Effector memory CD8-positive, alpha-beta T cell (primary cell): ENCODE measurements around the gene SMIM22.

Experiments used
- ATAC-seq: fragments of 150-1000 bp; cut with Tn5 transposase; replicated peaks from 2 replicates; pipeline ENCODE4 v1.10.0; 2021; ENCODE audit warnings: mild to moderate bottlenecking, moderate library complexity
- DNase-seq, 3 experiments: peaks; one replicate each; pipeline ENCODE4 v3.0.0; 2021
- H3K27ac Mint-ChIP-seq, 2 donors: one replicate each; pipeline ENCODE4 v1.8.0; 2022; ENCODE audit warnings: mild to moderate bottlenecking in 2 of 2, mixed read lengths in 2 of 2, moderate library complexity in 2 of 2
- H3K27me3 Mint-ChIP-seq, 2 donors: one replicate each; pipeline ENCODE4 v1.8.0; 2022; ENCODE audit warnings: mixed read lengths in 2 of 2
- H3K36me3 Mint-ChIP-seq: one replicate; pipeline ENCODE4 v1.8.0; 2022; ENCODE audit warnings: mild to moderate bottlenecking, moderate library complexity, mixed read lengths; ENCODE audit not compliant: insufficient read depth
- H3K4me1 Mint-ChIP-seq, 2 donors: one replicate each; pipeline ENCODE4 v1.8.0; 2022; ENCODE audit warnings: low read depth in 2 of 2, mixed read lengths in 2 of 2
- H3K4me3 Mint-ChIP-seq, 2 donors: one replicate each; pipeline ENCODE4 v1.8.0; 2022; ENCODE audit warnings: mild to moderate bottlenecking in 2 of 2, mixed read lengths in 2 of 2, moderate library complexity in 2 of 2
- H3K9me3 Mint-ChIP-seq, 2 donors: one replicate each; pipeline ENCODE4 v1.8.0; 2022; ENCODE audit warnings: mixed read lengths in 2 of 2

The SMIM22 gene

GRCh38 chr16:4795828-4796572, 831 bp downstream of the SMIM22 start:
- Mint-ChIP-seq H3K36me3 (peaks cover 3% of the 10 kb centered on the region), H3K4me3 (no peak overlapping the region), H3K4me1 (peaks cover 0 to 4% of the 10 kb centered on the region in 2 donors), H3K27ac (no peak overlapping the region), H3K9me3 (no peaks in the 10 kb centered on the region), H3K27me3 (no peaks in the 10 kb centered on the region)
- ATAC-seq (no peak), DNase-seq (no peak)

DNA sequence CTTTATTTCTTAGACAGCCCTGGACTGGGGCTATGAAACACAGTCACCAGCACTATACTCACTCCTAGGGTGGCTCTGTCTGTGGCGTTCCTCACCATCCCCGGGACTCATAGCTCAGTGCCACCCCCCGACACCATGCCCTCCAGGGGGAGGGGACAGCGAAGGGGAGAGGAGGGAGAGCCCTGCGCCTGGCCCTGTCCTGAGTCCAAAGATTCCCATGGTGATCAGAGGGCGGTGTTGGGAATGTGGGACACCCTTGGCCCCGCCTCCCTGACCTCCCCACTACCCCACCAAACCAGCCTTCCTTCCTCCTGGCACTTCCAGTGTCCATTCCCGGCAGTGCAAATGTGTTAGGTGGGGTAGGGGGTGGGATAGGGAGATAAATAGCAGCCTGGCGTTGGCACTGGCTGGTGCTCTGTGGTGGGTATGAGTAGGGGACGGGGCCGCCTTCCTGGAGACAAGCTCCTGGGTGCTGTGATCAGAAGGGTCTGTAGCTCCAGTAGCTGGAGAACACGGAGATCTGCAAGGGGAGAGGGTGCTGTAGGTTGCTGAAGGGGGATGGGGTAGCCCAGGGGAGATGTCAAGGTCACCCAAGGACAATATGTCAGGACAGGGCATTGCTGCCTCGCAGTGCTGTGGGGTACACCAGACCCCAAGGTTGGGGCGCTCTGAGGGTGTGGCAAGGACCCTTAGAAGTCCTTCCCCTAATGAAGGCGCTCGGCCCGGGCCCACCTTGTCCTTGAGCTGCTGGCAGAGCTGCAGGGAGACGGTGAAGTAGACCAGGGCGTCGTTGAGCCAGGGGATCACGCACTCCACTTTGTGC, 2.0 kb downstream of the SMIM22 start:
- Mint-ChIP-seq H3K4me1 (peaks cover 0 to 9% of the 10 kb centered on the region in 2 donors), H3K36me3 (peaks cover 11% of the 10 kb centered on the region), H3K27ac (peak overlapping the region in 1 of 2 donors; percentile 75), H3K4me3 (no peak overlapping the region), H3K9me3 (no peaks in the 10 kb centered on the region), H3K27me3 (no peaks in the 10 kb centered on the region)
- ATAC-seq: no peak
- no peak for DNase-seq

DNA sequence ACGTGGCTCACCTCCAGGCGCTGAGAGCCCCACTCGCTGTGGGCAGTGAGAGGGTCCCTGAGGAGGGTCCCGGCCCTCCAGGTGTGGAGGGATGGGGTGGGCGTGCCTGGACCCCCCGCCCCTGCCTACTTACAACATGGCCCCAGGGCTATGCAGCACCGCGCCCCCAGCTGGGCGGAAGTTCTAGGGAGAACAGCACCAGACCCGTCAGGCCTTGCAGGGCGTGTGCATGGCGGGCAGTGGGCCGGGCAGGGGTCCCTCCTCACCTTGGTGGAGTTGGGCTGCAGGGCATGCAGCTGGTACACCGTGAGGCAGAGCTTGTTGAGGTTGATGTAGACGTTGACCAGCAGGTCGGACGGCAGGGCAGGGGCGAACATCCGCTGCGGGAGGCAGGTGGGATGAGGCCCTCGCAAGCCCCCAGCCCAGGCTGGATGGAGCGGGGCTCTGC, 2.7 kb downstream of the SMIM22 start:
- H3K4me3 Mint-ChIP-seq: no peak overlapping the region
- no peaks in the 10 kb centered on the region for H3K27me3 Mint-ChIP-seq
- no peak for DNase-seq
- H3K36me3 Mint-ChIP-seq: peaks cover 12% of the 10 kb centered on the region
- no peak for ATAC-seq
- H3K27ac Mint-ChIP-seq: no peak overlapping the region
- H3K9me3 Mint-ChIP-seq: no peaks in the 10 kb centered on the region
- H3K4me1 Mint-ChIP-seq: peaks cover under 1 to 9% of the 10 kb centered on the region in 2 donors

DNA sequence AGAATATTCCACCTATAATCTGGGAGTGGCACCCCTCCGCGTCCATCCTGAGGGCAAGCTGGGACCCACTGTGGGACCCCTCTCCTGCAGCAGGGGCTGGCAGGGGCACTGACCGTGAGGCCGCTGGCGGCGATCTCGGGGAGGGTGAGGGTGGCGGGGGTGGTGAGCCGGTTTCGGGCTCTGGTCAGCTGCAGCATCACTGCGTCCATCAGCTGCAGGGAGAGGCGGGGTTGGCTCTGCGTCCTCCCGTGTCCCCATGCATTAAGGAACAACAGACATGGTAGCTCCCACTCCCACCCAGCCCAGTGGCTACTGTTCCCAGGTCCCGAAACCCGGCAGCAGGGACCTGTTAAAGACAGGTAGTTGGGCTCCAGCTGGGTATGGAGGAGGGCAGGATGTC, 3.3 kb downstream of the SMIM22 start:
- peaks cover 4 to 11% of the 10 kb centered on the region in 2 donors for H3K4me1 Mint-ChIP-seq
- no peak overlapping the region for H3K4me3 Mint-ChIP-seq
- ATAC-seq (no peak), DNase-seq (no peak)
- no peaks in the 10 kb centered on the region for H3K9me3 Mint-ChIP-seq
- peaks cover 16% of the 10 kb centered on the region for H3K36me3 Mint-ChIP-seq
- H3K27ac Mint-ChIP-seq: no peak overlapping the region
- no peaks in the 10 kb centered on the region for H3K27me3 Mint-ChIP-seq

GRCh38 chr16:4799171-4799855, 4.1 kb downstream of the SMIM22 start:
- Mint-ChIP-seq H3K27ac (peak overlapping the region in 1 of 2 donors; percentile 41), H3K36me3 (peaks cover 16% of the 10 kb centered on the region), H3K9me3 (no peaks in the 10 kb centered on the region), H3K27me3 (no peaks in the 10 kb centered on the region), H3K4me1 (peaks cover 4 to 11% of the 10 kb centered on the region in 2 donors), H3K4me3 (no peak overlapping the region)
- no peak for DNase-seq
- no peak for ATAC-seq

DNA sequence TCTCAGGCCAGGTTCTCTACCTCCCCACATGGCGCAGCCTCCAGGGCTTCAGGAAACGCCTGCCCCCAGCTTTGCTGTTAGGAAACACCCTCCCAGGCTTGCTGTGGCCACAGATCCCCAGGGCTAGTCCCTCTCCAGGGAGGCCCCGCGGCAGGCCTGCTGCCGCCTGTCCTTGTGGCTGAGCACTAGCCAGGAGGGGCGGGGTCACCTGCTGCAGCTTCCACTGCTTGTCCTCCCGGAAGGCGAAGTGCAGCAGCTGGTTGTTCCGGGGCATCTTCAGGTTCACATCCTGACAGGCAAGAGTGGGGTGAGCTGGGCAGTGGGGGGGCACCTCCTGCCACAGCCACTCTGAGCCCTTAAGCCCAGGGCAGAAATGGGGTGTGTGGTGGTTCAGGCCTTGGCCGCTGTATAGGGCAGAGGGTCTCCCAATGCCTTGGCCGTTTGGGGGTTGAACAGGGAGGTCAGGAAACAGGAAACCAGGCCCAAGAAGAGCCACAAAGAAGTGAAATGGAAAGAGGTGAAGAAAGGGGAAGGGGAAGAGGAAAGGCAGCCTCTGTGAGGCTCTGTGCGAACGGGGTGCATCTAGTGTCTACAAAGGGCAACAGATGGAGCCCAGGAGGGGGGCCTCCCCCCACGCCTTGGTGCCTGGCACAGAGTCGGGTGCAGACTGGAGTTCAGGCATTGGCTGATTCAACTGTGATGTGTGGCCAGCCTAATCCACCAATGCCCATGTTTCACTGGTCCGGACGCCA, 5.3 kb downstream of the SMIM22 start:
- ATAC-seq (no peak), DNase-seq (no peak)
- peak overlapping the region in 1 of 2 donors; percentile 96 for H3K27ac Mint-ChIP-seq
- H3K4me1 Mint-ChIP-seq: peaks cover 4 to 11% of the 10 kb centered on the region in 2 donors
- peaks cover 24% of the 10 kb centered on the region for H3K36me3 Mint-ChIP-seq
- H3K9me3 Mint-ChIP-seq: no peaks in the 10 kb centered on the region
- no peaks in the 10 kb centered on the region for H3K27me3 Mint-ChIP-seq
- H3K4me3 Mint-ChIP-seq: peak overlapping the region; percentile 67 to 79

DNA sequence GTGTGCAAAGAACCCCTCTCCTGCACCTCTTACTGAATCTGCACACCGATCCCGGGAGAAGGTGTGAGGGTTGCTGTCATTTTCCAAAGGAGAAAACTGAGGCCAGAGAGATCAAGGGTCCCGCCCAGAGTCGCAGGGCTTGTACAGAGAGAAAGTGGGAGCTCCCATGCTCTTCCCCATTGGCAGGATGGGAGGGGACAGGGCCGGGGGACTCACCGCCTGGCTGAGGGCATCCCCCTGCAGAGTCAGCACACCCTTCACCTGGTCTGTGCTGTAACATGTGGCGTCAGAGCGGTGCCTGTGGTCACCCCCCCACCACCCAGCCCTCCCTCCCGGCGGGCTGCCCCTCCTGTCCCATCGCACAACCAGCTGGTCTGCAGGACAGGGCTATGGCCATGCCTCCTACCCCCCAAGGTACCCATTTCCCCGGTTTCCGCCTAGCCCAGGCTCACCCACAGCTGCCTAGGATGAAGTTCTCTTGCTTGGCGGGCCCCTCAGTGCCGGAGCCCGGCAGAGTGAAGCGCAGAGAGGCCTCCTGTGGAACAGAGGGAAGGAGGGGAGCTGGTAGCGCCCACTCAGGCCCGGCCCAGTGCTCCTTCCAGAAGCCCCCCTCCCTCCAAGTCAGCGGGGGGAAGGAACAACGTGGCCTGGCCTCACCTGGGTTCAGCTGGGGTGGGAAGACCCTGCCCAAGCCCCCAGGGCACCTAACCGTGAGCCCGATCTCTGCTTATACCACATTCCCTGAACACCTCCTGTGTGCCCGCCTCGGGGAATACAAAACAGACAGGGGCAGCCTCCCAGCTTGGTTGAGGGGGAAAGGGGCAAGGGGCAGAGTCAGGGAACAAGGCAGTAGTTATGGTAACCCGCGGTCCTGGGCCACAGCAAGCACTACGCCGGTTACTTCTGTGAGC, 6.1 kb downstream of the SMIM22 start:
- ATAC-seq (no peak), DNase-seq (no peak)
- no peaks in the 10 kb centered on the region for H3K27me3 Mint-ChIP-seq
- H3K27ac Mint-ChIP-seq: peak overlapping the region; percentile 80 to 96
- peaks cover 25% of the 10 kb centered on the region for H3K36me3 Mint-ChIP-seq
- H3K9me3 Mint-ChIP-seq: no peaks in the 10 kb centered on the region
- peaks cover 4 to 11% of the 10 kb centered on the region in 2 donors for H3K4me1 Mint-ChIP-seq
- H3K4me3 Mint-ChIP-seq: peak overlapping the region; percentile 79 to 87

GRCh38 chr16:4801962-4802658, 6.9 kb downstream of the SMIM22 start, which contains the start of gene ROGDI:
Gene ROGDI (minus strand): TSS chr16:4802633. CDS start chr16:4802571, 62 bp downstream.
- DNase-seq (peak; percentile 70 to 82 (median 81)), ATAC-seq (peak; percentile 75)
- Mint-ChIP-seq H3K27me3 (no peaks in the 10 kb centered on the region), H3K27ac (peak within 1 kb of the TSS; percentile 80 to 92), H3K4me1 (peaks cover 4 to 11% of the 10 kb centered on the region in 2 donors), H3K4me3 (peak within 1 kb of the TSS; percentile 79 to 87), H3K36me3 (peaks cover 31% of the 10 kb centered on the region), H3K9me3 (no peaks in the 10 kb centered on the region)

GRCh38 chr16:4802659-4803287, 7.6 kb downstream of the SMIM22 start:
- peak; percentile 81 for ATAC-seq
- Mint-ChIP-seq H3K36me3 (peaks cover 37% of the 10 kb centered on the region), H3K4me1 (peaks cover 4 to 11% of the 10 kb centered on the region in 2 donors)

GRCh38 chr16:4803401-4803844, 8.3 kb downstream of the SMIM22 start:
- Mint-ChIP-seq H3K36me3 (peaks cover 43% of the 10 kb centered on the region), H3K27ac (peak overlapping the region in 1 of 2 donors; percentile 77), H3K27me3 (no peaks in the 10 kb centered on the region), H3K9me3 (no peaks in the 10 kb centered on the region), H3K4me1 (peaks cover 4 to 11% of the 10 kb centered on the region in 2 donors), H3K4me3 (peak overlapping the region; percentile 79 to 87)
- DNase-seq (no peak), ATAC-seq (no peak)

More at GRCh38 chr16:4802659-4803287, 7.6 kb downstream of the SMIM22 start:
- Mint-ChIP-seq H3K4me3 (peak overlapping the region; percentile 79 to 87), H3K9me3 (no peaks in the 10 kb centered on the region), H3K27ac (peak overlapping the region in 1 of 2 donors; percentile 92), H3K27me3 (no peaks in the 10 kb centered on the region)
- peak; percentile 87 to 91 (median 89) for DNase-seq
